GM10248 (cell line): Measurements from ENCODE around the gene SPATA31D1.

Source experiments
- CTCF ChIA-PET: fragments of 300-600 bp; sonication (Branson Sonifier 250); formaldehyde crosslinking; extraction: SDS; loops from one replicate; lab custom pipeline; 2021; ENCODE audit warnings: antibody characterized with exemption; lab: Yijun Ruan, JAX
- POLR2A ChIA-PET: fragments of 350-650 bp; sonication (Branson Sonifier 250); formaldehyde crosslinking; extraction: SDS; loops from one replicate; lab custom pipeline; 2020; ENCODE audit warnings: antibody characterized with exemption; lab: Yijun Ruan, JAX
- DNase-seq: peaks from one replicate; pipeline ENCODE4 v3.0.0; 2012; ENCODE audit errors: extremely low spot score
- TF ChIP-seq, protein P1 (sequence below): IDR thresholded peaks from 2 replicates; pipeline ENCODE4 v1.5.1; 2012; ENCODE audit warnings: mild to moderate bottlenecking, low read depth; ENCODE audit errors: extremely low read depth, missing control alignments, control extremely low read depth

Gene SPATA31D1

DNA sequence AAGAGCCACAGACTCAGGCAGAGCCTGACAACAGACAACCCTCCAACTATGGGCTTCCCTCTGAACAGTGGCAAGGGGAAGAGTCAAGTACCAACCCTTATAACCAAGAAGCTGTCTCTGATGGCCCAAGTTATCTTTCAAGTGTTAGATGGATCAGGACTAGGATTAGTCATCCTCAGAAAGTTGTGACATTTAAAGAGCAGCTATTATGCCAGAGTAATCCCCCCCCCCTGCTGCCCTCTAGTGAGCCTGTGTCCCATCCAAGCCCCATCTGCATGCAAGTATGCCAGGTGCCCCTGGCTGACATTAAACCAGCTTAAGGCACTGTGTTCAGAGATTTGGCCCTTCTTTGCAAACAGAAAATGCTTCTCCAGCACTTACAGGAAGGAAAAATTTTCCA, 16.8 kb upstream of the SPATA31D1 start:
- ChIA-PET POLR2A (no interaction called here), CTCF (interaction anchor here (1.3 kb wide), 1 partner anchor 15 kb away, joined by 3 read pairs; no protein-coding TSS in a partner anchor)
- TF ChIP-seq, protein P1, sequence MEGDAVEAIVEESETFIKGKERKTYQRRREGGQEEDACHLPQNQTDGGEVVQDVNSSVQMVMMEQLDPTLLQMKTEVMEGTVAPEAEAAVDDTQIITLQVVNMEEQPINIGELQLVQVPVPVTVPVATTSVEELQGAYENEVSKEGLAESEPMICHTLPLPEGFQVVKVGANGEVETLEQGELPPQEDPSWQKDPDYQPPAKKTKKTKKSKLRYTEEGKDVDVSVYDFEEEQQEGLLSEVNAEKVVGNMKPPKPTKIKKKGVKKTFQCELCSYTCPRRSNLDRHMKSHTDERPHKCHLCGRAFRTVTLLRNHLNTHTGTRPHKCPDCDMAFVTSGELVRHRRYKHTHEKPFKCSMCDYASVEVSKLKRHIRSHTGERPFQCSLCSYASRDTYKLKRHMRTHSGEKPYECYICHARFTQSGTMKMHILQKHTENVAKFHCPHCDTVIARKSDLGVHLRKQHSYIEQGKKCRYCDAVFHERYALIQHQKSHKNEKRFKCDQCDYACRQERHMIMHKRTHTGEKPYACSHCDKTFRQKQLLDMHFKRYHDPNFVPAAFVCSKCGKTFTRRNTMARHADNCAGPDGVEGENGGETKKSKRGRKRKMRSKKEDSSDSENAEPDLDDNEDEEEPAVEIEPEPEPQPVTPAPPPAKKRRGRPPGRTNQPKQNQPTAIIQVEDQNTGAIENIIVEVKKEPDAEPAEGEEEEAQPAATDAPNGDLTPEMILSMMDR: no peak
- DNase-seq: no peak

DNA sequence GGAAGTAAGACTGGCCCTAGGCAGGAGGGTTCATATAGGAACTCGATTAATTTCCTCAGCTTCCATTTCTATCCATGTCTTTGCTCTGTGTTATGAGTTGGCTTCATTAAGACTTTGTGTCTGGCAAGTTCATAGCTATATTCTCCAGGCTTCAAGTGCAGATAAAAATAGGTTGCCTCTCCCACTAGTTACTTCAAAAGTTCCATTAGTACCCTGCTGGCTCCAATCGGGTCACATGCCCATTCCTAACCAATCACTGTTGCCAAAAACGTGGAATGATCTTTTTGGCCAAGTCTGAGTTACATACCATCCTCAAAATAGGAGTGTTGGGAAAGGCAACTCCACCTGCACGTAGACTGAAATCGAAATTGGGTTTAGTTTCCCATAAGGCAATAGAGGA, 13.8 kb upstream of the SPATA31D1 start:
- TF ChIP-seq, protein P1: no peak
- CTCF ChIA-PET: interaction anchor here (1.5 kb wide), 2 partner anchors 14 to 21 kb away, joined by 3 read pairs; no protein-coding TSS in a partner anchor
- POLR2A ChIA-PET: no interaction called here
- DNase-seq: no peak

DNA sequence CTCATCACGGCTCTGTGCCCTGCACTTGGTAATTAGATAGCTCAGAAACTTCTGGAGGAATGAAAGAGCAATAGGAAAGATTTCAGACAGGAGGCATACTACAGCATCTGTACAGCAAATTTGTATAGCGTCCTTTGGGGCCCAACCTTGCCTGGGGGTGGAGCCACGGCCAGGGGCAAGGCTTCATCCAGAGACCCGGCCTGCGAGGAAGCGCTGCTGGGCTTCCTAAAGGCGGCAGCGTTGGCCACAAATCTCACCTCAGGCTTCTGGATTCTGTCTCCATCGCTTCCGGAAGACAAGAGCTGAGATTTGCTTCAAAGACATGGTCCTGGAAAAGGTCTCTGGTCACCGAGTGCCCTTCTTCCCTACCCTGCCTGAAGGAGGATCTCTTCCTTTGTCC, 12.2 kb upstream of the SPATA31D1 start:
- POLR2A ChIA-PET: no interaction called here
- DNase-seq: no peak
- CTCF ChIA-PET: no interaction called here
- TF ChIP-seq, protein P1: no peak

DNA sequence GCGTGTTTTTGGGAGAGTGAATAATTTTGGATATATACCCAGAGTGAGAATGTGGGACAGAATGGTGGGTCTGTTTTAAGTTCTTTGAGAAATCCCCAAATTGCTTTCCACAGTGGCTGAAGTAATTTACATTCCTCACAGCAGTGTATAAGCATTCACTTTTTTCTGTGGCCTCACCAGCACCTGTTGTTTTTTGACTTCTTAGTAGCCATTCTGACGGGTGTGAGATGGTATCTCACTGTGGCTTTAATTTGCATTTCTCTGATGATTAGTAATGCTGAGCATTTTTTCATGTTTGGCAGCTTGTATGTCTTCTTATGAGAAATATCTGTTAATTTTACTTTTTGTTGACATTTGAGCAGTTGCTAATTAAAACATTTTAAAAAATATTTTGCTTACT, 9.4 kb upstream of the SPATA31D1 start:
- POLR2A ChIA-PET: interaction anchor here (0.6 kb wide), 1 partner anchor 14 kb away, joined by 3 read pairs; no protein-coding TSS in a partner anchor
- TF ChIP-seq, protein P1: no peak
- no peak for DNase-seq
- CTCF ChIA-PET: interaction anchor here (1.1 kb wide), 1 partner anchor 11 kb away, joined by 3 read pairs; no protein-coding TSS in a partner anchor

DNA sequence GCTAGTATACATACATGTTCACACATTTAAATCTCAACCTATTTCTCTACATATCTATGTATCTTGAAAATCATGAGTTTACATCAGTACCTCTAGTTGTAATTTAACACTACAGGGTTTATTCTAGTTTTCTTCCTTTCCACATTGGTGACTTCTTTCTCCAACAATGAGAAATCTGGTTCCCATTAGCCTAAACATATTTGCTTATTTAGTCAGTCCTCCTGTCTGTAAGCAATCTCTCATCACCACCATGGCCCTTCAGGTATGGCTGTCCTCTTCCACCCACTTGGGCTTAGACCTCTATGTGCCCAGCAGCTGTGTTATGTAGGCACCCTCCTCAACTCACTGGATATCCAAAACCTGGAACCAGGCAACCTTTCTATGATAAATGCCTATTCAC, 8.0 kb upstream of the SPATA31D1 start:
- ChIA-PET POLR2A (no interaction called here), CTCF (interaction anchor here (1.1 kb wide), 2 partner anchors 11 to 13 kb away, joined by 3 read pairs; no protein-coding TSS in a partner anchor)
- no peak for DNase-seq
- TF ChIP-seq, protein P1: no peak

DNA sequence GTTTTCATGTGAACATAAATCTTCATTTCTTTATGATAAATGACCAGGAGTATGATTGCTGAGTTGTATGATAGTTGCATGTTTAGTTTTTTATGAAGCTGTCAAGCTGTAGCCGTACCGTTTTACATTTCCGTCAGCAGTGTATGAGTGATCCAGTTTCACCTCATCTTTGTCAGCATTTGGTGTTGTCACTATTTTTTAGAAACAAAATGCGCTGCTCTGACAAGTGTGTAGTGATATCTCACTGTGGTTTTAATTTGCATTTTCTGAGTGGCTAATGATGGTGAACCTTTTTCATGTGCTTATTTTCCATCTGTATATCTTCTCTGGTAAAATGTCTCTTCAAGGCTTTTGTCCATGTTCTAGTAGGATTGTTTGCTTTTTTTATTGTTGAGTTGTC, 6.7 kb upstream of the SPATA31D1 start:
- ChIA-PET CTCF (interaction anchor here (1.1 kb wide), 1 partner anchor 13 kb away, joined by 4 read pairs; no protein-coding TSS in a partner anchor), POLR2A (no interaction called here)
- DNase-seq: no peak
- TF ChIP-seq, protein P1: no peak

DNA sequence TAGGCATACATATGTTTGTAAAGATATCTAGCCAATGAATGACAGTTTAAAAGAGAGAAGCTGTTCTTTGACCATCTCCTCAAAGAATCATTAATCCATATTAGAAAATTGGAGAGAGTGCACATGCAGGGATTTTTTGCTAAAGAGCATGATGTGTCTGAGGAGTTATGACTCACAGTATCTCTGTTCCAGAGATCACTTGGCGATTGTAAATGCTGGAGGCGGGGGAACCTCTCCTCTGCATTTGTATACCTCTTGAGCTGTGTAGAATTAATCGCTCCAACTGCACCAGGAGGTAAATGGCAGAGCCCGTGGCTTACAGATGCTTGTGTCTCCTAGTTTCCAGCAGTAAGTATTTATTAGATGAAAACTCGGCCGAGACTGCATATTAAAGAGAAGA, 3.6 kb upstream of the SPATA31D1 start:
- DNase-seq: no peak
- CTCF ChIA-PET: no interaction called here
- TF ChIP-seq, protein P1: no peak
- POLR2A ChIA-PET: no interaction called here
